ENCODE measurements around the gene MRPS2.

- TF ChIP-seq EZH2 (IDR thresholded peaks at IDR 0.05; ENCODE audit: low read depth, unreplicated experiment): no peak
- no peak for TF ChIP-seq POLR2AphosphoS5 (IDR thresholded peaks at IDR 0.05; ENCODE audit: low read depth)
- TF ChIP-seq CTCF (conservative IDR thresholded peaks at IDR 0.05; ENCODE audit: low read depth in 2 of 2): no peak
- no peak for TF ChIP-seq REST (IDR thresholded peaks at IDR 0.05; ENCODE audit: unreplicated experiment)
- no peak for TF ChIP-seq EZH2phosphoT487 (IDR thresholded peaks at IDR 0.05; ENCODE audit: unreplicated experiment)
- TF ChIP-seq, protein P1, sequence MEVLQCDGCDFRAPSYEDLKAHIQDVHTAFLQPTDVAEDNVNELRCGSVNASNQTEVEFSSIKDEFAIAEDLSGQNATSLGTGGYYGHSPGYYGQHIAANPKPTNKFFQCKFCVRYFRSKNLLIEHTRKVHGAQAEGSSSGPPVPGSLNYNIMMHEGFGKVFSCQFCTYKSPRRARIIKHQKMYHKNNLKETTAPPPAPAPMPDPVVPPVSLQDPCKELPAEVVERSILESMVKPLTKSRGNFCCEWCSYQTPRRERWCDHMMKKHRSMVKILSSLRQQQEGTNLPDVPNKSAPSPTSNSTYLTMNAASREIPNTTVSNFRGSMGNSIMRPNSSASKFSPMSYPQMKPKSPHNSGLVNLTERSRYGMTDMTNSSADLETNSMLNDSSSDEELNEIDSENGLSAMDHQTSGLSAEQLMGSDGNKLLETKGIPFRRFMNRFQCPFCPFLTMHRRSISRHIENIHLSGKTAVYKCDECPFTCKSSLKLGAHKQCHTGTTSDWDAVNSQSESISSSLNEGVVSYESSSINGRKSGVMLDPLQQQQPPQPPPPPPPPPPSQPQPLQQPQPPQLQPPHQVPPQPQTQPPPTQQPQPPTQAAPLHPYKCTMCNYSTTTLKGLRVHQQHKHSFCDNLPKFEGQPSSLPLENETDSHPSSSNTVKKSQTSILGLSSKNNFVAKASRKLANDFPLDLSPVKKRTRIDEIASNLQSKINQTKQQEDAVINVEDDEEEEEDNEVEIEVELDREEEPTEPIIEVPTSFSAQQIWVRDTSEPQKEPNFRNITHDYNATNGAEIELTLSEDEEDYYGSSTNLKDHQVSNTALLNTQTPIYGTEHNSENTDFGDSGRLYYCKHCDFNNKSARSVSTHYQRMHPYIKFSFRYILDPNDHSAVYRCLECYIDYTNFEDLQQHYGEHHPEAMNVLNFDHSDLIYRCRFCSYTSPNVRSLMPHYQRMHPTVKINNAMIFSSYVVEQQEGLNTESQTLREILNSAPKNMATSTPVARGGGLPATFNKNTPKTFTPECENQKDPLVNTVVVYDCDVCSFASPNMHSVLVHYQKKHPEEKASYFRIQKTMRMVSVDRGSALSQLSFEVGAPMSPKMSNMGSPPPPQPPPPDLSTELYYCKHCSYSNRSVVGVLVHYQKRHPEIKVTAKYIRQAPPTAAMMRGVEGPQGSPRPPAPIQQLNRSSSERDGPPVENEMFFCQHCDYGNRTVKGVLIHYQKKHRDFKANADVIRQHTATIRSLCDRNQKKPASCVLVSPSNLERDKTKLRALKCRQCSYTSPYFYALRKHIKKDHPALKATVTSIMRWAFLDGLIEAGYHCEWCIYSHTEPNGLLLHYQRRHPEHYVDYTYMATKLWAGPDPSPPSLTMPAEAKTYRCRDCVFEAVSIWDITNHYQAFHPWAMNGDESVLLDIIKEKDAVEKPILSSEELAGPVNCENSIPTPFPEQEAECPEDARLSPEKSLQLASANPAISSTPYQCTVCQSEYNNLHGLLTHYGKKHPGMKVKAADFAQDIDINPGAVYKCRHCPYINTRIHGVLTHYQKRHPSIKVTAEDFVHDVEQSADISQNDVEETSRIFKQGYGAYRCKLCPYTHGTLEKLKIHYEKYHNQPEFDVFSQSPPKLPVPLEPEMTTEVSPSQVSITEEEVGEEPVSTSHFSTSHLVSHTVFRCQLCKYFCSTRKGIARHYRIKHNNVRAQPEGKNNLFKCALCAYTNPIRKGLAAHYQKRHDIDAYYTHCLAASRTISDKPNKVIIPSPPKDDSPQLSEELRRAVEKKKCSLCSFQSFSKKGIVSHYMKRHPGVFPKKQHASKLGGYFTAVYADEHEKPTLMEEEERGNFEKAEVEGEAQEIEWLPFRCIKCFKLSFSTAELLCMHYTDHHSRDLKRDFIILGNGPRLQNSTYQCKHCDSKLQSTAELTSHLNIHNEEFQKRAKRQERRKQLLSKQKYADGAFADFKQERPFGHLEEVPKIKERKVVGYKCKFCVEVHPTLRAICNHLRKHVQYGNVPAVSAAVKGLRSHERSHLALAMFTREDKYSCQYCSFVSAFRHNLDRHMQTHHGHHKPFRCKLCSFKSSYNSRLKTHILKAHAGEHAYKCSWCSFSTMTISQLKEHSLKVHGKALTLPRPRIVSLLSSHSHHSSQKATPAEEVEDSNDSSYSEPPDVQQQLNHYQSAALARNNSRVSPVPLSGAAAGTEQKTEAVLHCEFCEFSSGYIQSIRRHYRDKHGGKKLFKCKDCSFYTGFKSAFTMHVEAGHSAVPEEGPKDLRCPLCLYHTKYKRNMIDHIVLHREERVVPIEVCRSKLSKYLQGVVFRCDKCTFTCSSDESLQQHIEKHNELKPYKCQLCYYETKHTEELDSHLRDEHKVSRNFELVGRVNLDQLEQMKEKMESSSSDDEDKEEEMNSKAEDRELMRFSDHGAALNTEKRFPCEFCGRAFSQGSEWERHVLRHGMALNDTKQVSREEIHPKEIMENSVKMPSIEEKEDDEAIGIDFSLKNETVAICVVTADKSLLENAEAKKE (CRISPR knock-in tag; IDR thresholded peaks at IDR 0.05): no peak
- TF ChIP-seq ZNF331 (CRISPR knock-in tag; IDR thresholded peaks at IDR 0.05; ENCODE audit: low read depth): no peak
Measured at GRCh38 chr9:135544981-135545635, 44.6 kb downstream of the MRPS2 start.
